Stimulated activated CD4-positive, alpha-beta T cell treated with anti-CD3 and anti-CD28 coated beads, Interleukin-1b, Interleukin-23, amount 100 ng/mL, for 24 hours (primary cell): ENCODE data around the gene STARD13.

ENCODE experiments used
- DNase-seq, 4 experiments: peaks; one replicate each; pipeline ENCODE4 v3.0.0-alpha.2; 2020; ENCODE audit warnings: low read depth in 4 of 4, low spot score in 1 of 4

The STARD13 gene

DNA sequence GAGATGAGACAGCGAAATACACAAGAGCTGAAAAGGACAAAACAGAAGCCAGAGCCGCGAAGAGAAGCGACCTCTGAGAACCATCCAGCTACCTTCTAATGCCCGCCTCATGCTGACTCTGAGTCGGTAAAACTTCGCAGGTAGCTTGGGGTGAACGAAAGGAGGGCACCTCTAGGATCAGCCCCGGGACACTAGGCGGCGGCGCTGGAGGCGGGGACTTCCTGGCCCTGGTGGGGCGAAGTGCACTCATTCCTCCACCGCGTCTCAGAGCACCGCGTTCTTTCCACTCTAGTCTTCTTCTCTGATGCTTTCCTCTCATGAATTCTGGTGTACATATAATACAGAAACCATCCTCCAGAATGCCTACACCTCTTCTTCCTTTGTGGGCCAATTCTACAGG is 219.2 kb downstream of the STARD13 start:
- DNase-seq: no peak

- DNase-seq: no peak
Measured at GRCh38 chr13:33060815-33061214, 224.7 kb downstream of the STARD13 start.

DNA sequence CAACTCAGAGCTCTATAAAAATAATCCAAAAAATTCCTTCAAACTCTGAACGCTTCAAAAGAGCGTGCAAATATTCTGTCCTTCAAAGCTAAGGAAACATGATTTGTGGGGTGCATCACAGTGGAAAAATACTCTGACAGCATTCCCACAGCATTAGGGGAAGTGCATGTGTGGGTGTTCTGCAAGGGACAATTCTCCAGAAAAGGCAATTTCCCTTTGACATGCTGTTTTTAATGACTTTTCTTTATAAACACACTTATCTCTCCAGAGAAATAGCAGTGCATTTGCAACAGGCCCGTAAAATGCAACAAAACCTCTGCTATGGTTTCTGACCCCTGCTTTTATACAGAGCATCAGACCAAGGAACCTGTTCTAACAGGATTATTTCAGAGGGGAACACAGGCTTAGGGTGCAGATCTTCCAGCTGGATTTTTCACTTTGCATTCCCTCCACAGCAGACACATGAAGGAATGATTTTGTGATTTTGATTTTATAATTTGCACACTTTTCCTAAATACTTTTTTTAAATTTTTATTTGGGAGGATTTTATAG is 226.7 kb downstream of the STARD13 start:
- no peak for DNase-seq

GRCh38 chr13:33057019-33057780 is 228.4 kb downstream of the STARD13 start:
- DNase-seq: no peak

DNA sequence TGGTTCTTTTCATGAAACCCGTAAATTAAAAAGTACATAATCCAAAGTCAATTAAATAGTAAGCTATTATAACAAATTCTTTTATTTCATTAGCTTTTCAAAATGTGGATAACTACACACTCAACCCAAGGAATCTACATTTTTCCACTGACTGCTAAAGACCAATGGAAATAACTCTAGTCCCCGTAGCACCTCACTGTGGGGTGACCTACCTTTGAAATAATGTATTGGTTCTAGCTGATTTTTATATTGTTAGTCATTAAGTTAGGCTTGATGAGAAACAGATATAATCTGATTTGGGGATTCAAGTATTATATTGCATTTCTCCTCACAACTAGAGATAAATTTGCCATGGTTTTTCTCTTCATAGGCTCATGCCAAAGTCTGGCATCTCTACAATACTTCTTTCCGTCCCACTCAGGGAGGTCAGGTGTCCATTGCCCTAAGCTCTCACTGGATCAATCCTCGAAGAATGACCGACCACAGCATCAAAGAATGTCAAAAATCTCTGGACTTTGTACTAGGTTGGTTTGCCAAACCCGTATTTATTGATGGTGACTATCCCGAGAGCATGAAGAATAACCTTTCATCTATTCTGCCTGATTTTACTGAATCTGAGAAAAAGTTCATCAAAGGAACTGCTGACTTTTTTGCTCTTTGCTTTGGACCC is 232.0 kb downstream of the STARD13 start:
- no peak for DNase-seq
